ENCODE results near the gene RBP4. TPM values are rescaled to one million over a fixed set of nuclear protein-coding genes. Genes with fewer than 3 reads are reported as not detected.

Gene RBP4
- polyA plus RNA-seq, 1 of the 3 experiments (the other 2 are of a cell fraction): not detected

- no peak for TF ChIP-seq REST (IDR thresholded peaks at IDR 0.05; ENCODE audit: low read depth, low read length)
- TF ChIP-seq NRF1 (IDR thresholded peaks at IDR 0.05; ENCODE audit: low read depth, low read length): no peak
- TF ChIP-seq EZH2phosphoT487 (IDR thresholded peaks at IDR 0.05; ENCODE audit: borderline replicate concordance, low read depth): no peak
Observed at GRCh38 chr10:93630625-93631557, 29.9 kb upstream of the RBP4 start (continued).

GRCh38 chr10:93629647-93630305, 28.7 kb upstream of the RBP4 start:
- CTCF ChIA-PET: no interaction called here
- Histone ChIP-seq H3K9me2 (no peaks in the 10 kb centered on the region), H3K36me3 (replicated peaks in 1 of 2; ENCODE audit: control insufficient read depth in 1 of 2, insufficient read depth in 2 of 2, low read length in 1 of 2) (no peaks in the 10 kb centered on the region), H3K27me3 (ENCODE audit: insufficient read depth) (no peaks in the 10 kb centered on the region; the same call in 1 of the 2 replicates), H3K4me3 (ENCODE audit: low read depth in 2 of 2, low read length in 1 of 2) (no peak overlapping the region), H3K9me3 (no peaks in the 10 kb centered on the region), H3K27ac (ENCODE audit: low read depth in 2 of 2, low read length in 1 of 2) (no peak overlapping the region), H3K9ac (no peak overlapping the region), H3K4me2 (no peak overlapping the region), H3F3A (replicated peaks; ENCODE audit: insufficient read depth) (no peaks in the 10 kb centered on the region), H4K20me1 (ENCODE audit: insufficient read depth) (no peaks in the 10 kb centered on the region), H3K79me2 (ENCODE audit: insufficient read depth) (no peaks in the 10 kb centered on the region), H2AFZ (ENCODE audit: low read depth) (no peak overlapping the region), H3K4me1 (ENCODE audit: control insufficient read depth in 1 of 2, insufficient read depth in 2 of 2, low read depth in 1 of 2, low read length in 1 of 2) (peaks cover 0 to 5% of the 10 kb centered on the region in 2 experiments; a peak in 1 of 4 replicates)
- TF ChIP-seq YY1 (IDR thresholded peaks at IDR 0.05; ENCODE audit: low read depth) (no peak), IRF3 (IDR thresholded peaks at IDR 0.05; ENCODE audit: low read depth, low read length) (no peak), FOXJ3 (CRISPR knock-in tag; IDR thresholded peaks at IDR 0.05) (no peak), TEAD4 (IDR thresholded peaks at IDR 0.05; ENCODE audit: borderline replicate concordance, insufficient read depth) (no peak), GATA2 (CRISPR knock-in tag; IDR thresholded peaks at IDR 0.05) (no peak), MEF2A (IDR thresholded peaks at IDR 0.05; ENCODE audit: borderline replicate concordance, low read depth) (no peak), NFIC (IDR thresholded peaks at IDR 0.05; ENCODE audit: borderline replicate concordance) (no peak), CHD2 (IDR thresholded peaks at IDR 0.05; ENCODE audit: low read length, partially characterized antibody) (no peak), RCOR1 (IDR thresholded peaks at IDR 0.05; ENCODE audit: low read length) (no peak), TAF1 (IDR thresholded peaks at IDR 0.05; ENCODE audit: borderline replicate concordance, low read depth, low read length) (no peak), TCF12 (IDR thresholded peaks at IDR 0.05) (no peak)
- POLR2A ChIA-PET: no interaction called here
- no peak for DNase-seq
- WGBS (ENCODE audit: low lambda C conversion rate): 54% methylated on average over 7 of the region's 7 CpGs
